T1000 (cell line): ENCODE results near the gene IFNGR1.
"Not testable (repeated sequence)": the region's sequence is repeated elsewhere in the genome, so short reads cannot be mapped to it uniquely, and the experiment has no call there.

Experiments
- DNase-seq: peaks from one replicate; lab custom pipeline; 2025; ENCODE audit warnings: mixed read lengths; lab: John Stamatoyannopoulos, UW

IFNGR1 gene

GRCh38 chr6:137236581-137237355, 17.6 kb upstream of the IFNGR1 start:
- no peak for DNase-seq

GRCh38 chr6:137235686-137236085, 16.5 kb upstream of the IFNGR1 start:
- no peak for DNase-seq

GRCh38 chr6:137233911-137234863, 15.0 kb upstream of the IFNGR1 start:
- no peak for DNase-seq

GRCh38 chr6:137231895-137232294, 12.7 kb upstream of the IFNGR1 start:
- DNase-seq = no peak

- DNase-seq = no peak
Measured at GRCh38 chr6:137230956-137231555, 11.9 kb upstream of the IFNGR1 start.

GRCh38 chr6:137230547-137230946, 11.4 kb upstream of the IFNGR1 start:
- DNase-seq = no peak

GRCh38 chr6:137229075-137229759, 10.0 kb upstream of the IFNGR1 start:
- no peak for DNase-seq

- no peak for DNase-seq
Measured at GRCh38 chr6:137227871-137228302, 8.7 kb upstream of the IFNGR1 start.

- DNase-seq = no peak
Measured at GRCh38 chr6:137226697-137227096, 7.5 kb upstream of the IFNGR1 start.

GRCh38 chr6:137224799-137225198, 5.6 kb upstream of the IFNGR1 start:
- DNase-seq = no peak

GRCh38 chr6:137223370-137224131, 4.4 kb upstream of the IFNGR1 start:
- no peak for DNase-seq

GRCh38 chr6:137222381-137222780, 3.2 kb upstream of the IFNGR1 start:
- no peak for DNase-seq

GRCh38 chr6:137219664-137220252, 573 bp upstream of the IFNGR1 start:
- DNase-seq = no peak

- peak; percentile 29 for DNase-seq
Measured at GRCh38 chr6:137218473-137218916, 690 bp downstream of the IFNGR1 start.

- DNase-seq = no peak
Measured at GRCh38 chr6:137217801-137218472, 1.2 kb downstream of the IFNGR1 start.

GRCh38 chr6:137216875-137217553, 2.2 kb downstream of the IFNGR1 start:
- no peak for DNase-seq

GRCh38 chr6:137216106-137216505, 3.1 kb downstream of the IFNGR1 start:
- DNase-seq = no peak

GRCh38 chr6:137215630-137216029, 3.6 kb downstream of the IFNGR1 start:
- not testable (repeated sequence) for DNase-seq

GRCh38 chr6:137214931-137215330, 4.3 kb downstream of the IFNGR1 start:
- DNase-seq = no peak
